Epidermal melanocyte (primary cell): ENCODE data around the gene SPRR1A.
"Not testable (repeated sequence)": the region's sequence is repeated elsewhere in the genome, so short reads cannot be mapped to it uniquely, and the experiment has no call there.

Experiments used
- DNase-seq: peaks from one replicate; pipeline ENCODE4 v3.0.0; 2011; ENCODE audit warnings: low spot score; ENCODE audit not compliant: insufficient read length

SPRR1A gene

GRCh38 chr1:152972196-152972886 is 11.5 kb upstream of the SPRR1A start:
- DNase-seq = no peak

GRCh38 chr1:152976688-152977087 is 7.2 kb upstream of the SPRR1A start:
- no peak for DNase-seq

- no peak for DNase-seq
Measured at GRCh38 chr1:152977614-152978013, 6.3 kb upstream of the SPRR1A start.

GRCh38 chr1:152980676-152981075 is 3.2 kb upstream of the SPRR1A start:
- no peak for DNase-seq

GRCh38 chr1:152981146-152981871 is 2.6 kb upstream of the SPRR1A start:
- DNase-seq = no peak

GRCh38 chr1:152982076-152982475 is 1.8 kb upstream of the SPRR1A start:
- DNase-seq = no peak

- no peak for DNase-seq
Measured at GRCh38 chr1:152983234-152983633, 647 bp upstream of the SPRR1A start.

GRCh38 chr1:152986578-152986977 is 2.7 kb downstream of the SPRR1A start:
- DNase-seq = no peak

GRCh38 chr1:152993186-152993585 is 9.3 kb downstream of the SPRR1A start:
- no peak for DNase-seq

- no peak for DNase-seq
Measured at GRCh38 chr1:152995842-152996241, 12.0 kb downstream of the SPRR1A start.

- DNase-seq = no peak
Measured at GRCh38 chr1:152996633-152997400, 12.9 kb downstream of the SPRR1A start.

GRCh38 chr1:152997901-152998300 is 14.0 kb downstream of the SPRR1A start:
- DNase-seq = no peak

GRCh38 chr1:152998476-152998875 is 14.6 kb downstream of the SPRR1A start:
- DNase-seq = no peak

- DNase-seq = no peak
Measured at GRCh38 chr1:152999818-153000217, 15.9 kb downstream of the SPRR1A start.

- no peak for DNase-seq
Measured at GRCh38 chr1:153000294-153000693, 16.4 kb downstream of the SPRR1A start.

GRCh38 chr1:153001382-153001781 is 17.5 kb downstream of the SPRR1A start, which contains the start of gene SPRR3:
TSS of gene SPRR3 (plus strand) at chr1:153001749. CDS start at chr1:153003021, 1,272 bp downstream.
- DNase-seq = no peak

GRCh38 chr1:153011235-153011758 is 27.4 kb downstream of the SPRR1A start:
- DNase-seq = not testable (repeated sequence)

GRCh38 chr1:153021829-153022228 is 37.9 kb downstream of the SPRR1A start:
- DNase-seq = not testable (repeated sequence)

- DNase-seq = not testable (repeated sequence)
Measured at GRCh38 chr1:153022340-153022739, 38.5 kb downstream of the SPRR1A start.

- no peak for DNase-seq
Measured at GRCh38 chr1:153023109-153023508, 39.2 kb downstream of the SPRR1A start.

- no peak for DNase-seq
Measured at GRCh38 chr1:153024413-153024812, 40.5 kb downstream of the SPRR1A start.

- no peak for DNase-seq
Measured at GRCh38 chr1:153025797-153026196, 41.9 kb downstream of the SPRR1A start.
